ELR (cell line): ENCODE results near the gene ZRSR2.

Experiments used
- DNase-seq: peaks from one replicate; pipeline ENCODE4 v3.0.0-alpha.2; 2015; ENCODE audit warnings: low read depth

ZRSR2 gene

DNA sequence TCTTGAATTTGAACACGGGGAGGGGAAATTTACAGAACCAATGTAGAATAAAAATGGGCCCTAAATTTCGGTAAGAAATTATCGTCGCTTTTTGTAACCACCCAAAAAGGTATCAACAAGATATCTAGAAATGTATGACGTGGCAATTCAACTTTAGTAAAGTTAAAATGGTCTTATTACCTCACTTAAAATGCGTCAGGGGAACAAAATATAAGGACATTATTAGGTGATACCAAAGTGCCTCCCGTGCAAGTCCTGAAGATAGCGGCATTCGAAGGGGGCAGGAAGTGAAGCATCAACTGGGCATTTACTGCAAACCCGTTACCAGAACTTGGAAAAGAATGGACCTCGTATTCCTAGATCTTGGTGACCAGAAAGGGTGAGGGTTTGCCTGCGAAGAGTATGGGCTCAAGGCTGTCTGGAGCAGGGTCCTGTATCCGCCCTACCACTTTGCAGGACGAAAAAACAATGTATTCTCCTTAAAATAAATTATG lies 63.3 kb downstream of the ZRSR2 start:
- peak; percentile 51 for DNase-seq

DNA sequence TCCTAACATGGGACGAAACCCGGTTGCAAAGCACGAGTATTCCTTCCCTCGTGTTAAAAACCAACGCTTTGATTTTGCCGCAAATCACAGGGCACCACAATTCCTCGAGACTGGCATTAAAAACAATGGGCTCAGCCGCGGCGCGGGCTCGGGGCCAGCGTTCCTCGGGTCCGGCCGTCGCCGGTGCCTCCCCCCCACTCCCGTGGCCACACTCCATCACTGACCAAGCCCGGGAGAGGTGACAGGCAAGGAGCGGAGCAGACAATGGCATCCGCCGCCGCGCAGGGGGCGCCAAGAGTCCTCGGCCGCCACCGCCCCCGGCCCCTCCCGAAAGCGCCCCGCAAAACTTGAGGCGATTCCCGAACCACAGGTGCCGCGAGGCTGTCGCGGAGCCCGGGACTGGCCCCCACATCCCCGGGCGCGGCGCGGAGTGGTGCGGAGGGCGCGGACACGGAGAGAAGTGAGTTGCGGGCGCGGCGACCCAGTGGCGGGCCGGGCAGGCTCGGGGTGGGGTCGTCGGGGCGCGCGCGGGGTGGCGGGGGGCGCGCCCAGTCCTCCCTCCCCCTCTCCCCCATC lies 63.9 kb downstream of the ZRSR2 start:
- peak; percentile 51 for DNase-seq

DNA sequence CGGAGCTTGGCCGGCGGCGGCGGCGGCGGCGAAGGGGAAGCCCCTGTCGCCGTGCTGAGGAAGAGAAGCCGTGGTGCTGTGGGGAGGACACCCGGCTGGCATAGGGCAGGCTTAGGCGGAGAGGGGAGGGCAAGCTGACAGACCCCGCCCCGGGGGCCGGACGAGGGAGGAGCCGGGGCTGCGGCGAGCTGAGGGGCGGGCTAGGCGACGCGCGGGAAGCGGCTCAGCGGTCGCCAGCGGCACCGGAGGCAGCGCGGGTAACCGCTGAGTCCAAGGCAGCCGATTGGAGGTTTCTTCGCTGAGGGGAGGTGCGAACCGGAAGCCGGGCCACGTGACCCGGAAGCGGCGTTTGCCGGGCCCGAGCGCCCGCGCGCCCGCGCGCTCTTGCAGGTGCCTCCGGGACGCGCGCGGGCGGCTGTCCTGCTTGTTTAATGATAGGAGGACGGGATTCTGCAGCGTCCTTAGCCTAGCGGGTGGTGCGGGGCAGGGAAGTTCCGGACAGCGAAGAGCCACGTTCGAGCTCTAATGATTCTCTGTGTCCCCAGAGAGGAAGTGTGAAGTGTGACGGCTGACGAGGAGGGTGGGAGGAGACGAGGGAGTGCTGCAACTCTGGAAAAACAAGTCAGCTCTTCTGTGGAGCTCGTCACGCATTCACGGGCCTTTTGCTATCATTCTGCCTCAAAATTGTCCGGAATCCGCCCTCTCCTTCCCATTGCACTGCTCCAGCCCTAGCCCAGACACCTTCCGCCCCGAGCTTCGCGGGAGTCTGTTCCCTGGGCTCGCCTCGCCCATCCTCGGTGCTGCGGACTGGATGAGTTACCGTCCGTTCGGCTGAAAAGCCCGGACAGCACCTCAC lies 64.7 kb downstream of the ZRSR2 start, which contains the start of gene AP1S2:
TSS of gene AP1S2 (minus strand) at position 102 of the 856 bp plus-strand sequence. CDS start 2,289 bp downstream, outside the sequence.
- peak; percentile 90 for DNase-seq

DNA sequence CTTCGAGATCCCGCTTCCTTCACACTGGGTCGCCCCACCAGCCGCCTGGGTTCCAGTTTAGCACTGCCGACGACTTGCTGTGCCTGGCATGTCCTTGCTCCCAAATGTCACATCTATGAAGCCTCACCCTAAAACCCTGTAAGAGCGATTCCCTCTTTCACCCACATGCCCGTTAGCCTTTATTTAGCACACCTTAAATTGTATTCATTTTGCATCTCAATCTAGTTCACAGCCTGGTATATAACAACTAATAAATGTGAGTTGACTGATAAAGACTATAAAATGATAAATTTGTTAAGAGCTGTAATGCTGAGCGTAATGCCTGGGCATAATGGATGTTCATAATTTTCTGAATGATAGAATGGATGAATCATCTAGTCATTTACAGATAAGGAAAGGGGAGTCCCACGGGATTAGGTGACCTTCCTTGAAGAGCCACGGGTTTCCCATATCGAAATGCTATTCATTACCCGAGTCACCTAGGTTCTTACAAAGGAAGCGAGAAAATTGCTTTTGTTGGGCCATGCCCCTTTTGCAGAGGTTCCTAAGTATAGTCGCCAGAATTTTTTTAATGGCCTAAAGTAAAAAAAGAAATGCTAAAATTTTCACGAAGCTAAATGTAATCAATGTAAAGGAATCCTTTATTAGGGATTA lies 65.4 kb downstream of the ZRSR2 start:
- DNase-seq, result no peak

DNA sequence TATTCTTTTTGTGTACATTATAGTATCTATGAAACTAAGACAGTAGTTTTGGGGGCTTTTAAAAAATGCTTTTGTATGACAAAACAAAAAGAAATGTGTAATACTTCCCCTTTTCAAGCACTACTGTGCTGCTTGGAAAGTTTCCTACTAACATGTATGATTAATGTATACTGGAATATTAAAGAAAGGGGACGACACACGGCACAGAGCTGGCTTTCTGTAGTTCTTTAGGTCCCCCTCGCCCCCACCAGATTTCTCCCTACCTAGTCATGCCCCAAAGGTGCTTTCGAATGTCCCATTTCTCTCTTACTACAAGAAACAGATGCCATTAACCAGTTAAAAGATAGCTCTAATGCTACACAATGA lies 65.9 kb downstream of the ZRSR2 start:
- no peak for DNase-seq

DNA sequence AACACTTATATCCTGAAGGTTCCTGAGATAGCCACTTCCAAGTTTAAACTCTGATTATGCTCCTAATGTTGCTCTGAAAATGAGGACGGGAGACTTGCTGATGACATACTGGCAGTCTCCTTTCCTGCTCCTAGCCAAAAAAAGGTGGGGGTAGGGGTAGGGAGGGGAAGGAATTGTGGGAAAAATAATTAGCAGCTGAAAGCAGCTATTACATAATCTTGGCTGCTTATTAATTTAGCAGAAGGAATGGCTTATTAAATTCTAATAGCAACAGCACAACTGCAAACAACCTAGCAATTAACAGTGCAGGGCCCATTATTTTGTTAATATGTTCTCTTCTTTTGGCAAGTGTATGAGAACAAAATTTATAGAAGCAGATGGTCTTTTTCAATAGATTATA lies 66.4 kb downstream of the ZRSR2 start:
- no peak for DNase-seq

DNA sequence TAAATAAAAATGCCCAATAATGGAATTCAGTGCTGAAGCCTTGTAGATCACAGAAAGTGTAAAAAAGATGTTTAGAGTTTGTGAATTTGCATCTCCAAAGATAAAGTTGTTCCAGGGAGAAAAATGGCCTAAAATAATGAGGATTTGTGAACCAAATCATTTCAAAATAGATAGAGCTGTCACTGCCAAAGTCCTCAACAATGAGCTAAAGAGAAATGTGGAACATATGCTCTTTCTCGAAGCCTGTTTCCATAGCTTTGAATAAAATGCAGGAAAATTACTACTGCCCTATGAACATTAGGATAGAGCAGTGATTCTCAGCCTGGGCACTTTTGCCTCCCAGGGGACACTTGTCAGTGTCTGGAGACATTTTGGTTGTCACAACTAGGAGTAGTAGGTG lies 67.8 kb downstream of the ZRSR2 start:
- no peak for DNase-seq

DNA sequence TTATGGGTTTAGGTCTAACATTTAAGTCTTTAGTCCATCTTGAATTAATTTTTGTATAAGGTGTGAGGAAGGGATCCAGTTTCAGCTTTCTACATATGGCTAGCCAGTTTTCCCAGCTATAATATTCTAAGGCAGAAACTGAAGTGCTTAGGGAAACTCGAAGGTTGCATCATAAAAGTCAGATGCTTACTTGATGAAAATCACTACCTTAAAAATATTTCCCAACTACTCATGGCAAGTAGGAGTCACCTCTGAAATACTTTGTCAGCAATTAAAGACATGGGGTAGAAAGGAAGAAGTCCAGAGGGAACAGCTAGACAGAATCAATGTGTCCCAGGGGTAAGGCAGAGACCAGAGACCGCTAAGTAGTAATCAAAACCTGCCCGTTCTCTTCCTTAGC lies 70.6 kb downstream of the ZRSR2 start:
- DNase-seq, result no peak

DNA sequence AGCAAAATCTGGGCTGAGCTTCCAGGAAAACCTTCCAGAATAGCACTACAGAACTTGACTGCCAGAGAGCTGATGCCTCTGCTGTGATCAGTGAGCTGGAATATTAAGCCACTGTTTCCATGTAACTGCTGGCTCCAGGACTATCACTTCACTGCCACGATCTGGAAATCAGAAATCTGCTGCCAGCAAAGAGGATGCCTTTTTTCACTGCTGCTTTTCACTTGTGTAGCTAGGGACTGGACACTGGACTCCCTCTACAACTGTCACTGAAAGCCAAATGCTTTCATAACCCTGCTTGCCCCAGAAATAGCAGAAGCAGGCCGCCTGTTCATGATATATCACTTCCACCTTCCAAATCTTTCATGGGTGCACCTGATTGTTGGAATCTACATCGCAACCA lies 73.7 kb downstream of the ZRSR2 start:
- DNase-seq, result no peak

DNA sequence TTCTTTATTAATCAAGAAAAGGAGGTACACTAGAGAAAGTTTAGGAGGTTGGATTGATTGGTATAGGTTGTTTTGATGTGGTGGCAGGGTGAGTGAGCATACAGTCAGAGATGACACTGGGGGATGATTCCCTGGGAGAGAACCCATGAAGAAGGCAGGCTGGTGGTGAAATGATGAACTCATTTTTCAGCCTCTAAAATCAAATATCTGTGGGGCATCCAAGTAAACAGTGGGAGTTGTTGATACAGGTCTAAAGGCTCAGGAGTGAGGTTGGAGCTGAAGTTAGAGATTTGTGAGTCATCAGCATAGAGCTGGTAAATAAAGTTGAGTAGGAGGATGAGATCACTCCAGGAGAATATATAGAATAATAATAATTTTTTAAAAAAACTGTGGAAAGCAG lies 74.3 kb downstream of the ZRSR2 start:
- peak; percentile 64 for DNase-seq

DNA sequence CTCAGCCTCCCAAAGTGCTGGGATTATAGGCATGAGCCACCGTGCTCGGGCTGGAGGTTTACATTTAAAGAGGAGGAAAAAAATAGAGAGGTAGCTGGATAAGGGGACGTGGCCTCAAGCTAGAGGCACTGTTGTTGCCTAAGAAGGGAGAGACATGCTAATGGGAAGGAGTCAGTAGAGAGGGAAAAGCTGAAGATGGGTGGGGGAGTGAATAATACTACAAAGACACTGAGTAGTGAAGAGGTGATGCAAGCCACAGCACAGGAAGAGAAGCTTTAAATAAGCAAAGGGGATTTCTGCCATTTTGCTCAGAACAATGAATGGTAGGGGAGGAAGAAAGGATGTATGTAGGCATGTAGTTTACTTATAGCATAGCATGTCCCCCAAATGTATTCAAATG lies 75.9 kb downstream of the ZRSR2 start:
- DNase-seq, result no peak

DNA sequence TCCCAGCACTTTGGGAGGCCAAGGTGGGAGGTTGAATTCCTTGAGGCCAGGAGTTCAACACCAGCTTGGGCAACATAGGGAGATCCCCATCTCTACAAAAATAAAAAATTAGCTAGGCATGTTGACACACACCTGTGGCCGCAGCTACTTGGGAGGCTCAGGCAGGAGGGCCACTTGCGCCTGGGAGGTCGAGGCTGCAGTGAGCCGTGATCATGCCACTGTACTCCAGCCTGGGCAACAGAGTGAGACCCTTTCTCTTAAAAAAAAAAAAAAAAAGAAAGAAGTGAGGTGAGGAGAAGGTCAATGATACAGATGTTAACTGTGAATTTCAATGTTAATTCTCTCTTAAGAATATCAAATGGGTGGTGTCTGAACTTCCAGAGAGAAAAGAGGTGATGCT lies 79.4 kb downstream of the ZRSR2 start:
- no peak for DNase-seq

DNA sequence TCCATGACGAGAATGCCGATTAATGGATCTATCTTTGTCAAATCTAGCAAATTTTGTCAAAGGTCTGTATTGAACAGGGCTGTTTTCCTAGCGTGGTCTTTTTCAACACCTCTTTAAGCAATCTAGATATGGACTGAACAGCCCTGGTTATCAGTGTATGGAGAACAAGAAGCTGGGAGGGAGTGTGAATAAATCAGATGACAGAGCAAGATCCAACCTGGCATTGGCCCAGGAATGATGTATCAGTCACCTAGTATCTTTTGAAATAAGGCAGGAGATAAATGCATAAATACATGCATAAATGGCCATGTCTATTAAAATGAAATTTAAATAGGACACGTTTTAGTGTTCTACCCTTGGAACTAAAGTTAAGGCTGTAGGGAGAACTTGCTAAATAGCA lies 80.0 kb downstream of the ZRSR2 start:
- no peak for DNase-seq
